ENCODE results near the gene PTPRM. TPM values are rescaled to one million over a fixed set of nuclear protein-coding genes. Genes with fewer than 3 reads are reported as not detected.

PTPRM gene
- total RNA-seq, 4 donors from 2014 or later: 170 to 198 (median 182) TPM

- intact Hi-C loops (cut with DNase I): no loop called here
- Histone ChIP-seq H3K4me3 (replicated peaks in 1 of 3) (no peak overlapping the region), H3K4me1 (peaks cover 40 to 53% of the 10 kb centered on the region in 2 donors), H3K9me3 (no peaks in the 10 kb centered on the region), H3K36me3 (no peaks in the 10 kb centered on the region), H3K27ac (no peak overlapping the region), H3K27me3 (no peaks in the 10 kb centered on the region)
- WGBS, 2 donors: 94 to 96% methylated on average over 4 of the region's 4 CpGs
- DNase-seq: no peak
- TF ChIP-seq, protein P1, sequence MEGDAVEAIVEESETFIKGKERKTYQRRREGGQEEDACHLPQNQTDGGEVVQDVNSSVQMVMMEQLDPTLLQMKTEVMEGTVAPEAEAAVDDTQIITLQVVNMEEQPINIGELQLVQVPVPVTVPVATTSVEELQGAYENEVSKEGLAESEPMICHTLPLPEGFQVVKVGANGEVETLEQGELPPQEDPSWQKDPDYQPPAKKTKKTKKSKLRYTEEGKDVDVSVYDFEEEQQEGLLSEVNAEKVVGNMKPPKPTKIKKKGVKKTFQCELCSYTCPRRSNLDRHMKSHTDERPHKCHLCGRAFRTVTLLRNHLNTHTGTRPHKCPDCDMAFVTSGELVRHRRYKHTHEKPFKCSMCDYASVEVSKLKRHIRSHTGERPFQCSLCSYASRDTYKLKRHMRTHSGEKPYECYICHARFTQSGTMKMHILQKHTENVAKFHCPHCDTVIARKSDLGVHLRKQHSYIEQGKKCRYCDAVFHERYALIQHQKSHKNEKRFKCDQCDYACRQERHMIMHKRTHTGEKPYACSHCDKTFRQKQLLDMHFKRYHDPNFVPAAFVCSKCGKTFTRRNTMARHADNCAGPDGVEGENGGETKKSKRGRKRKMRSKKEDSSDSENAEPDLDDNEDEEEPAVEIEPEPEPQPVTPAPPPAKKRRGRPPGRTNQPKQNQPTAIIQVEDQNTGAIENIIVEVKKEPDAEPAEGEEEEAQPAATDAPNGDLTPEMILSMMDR (IDR thresholded peaks at IDR 0.05): no peak
- no peak for TF ChIP-seq POLR2A (IDR thresholded peaks at IDR 0.05)
Measured at GRCh38 chr18:7614042-7614441, 46.9 kb downstream of the PTPRM start.

GRCh38 chr18:7615840-7616239 is 48.7 kb downstream of the PTPRM start:
- intact Hi-C loops (cut with DNase I): no loop called here
- H3K4me3 ChIP-seq (replicated peaks in 1 of 3): no peak overlapping the region
- DNase-seq: no peak
- no peak overlapping the region for H3K27ac ChIP-seq
- H3K4me1 ChIP-seq: peaks cover 52 to 60% of the 10 kb centered on the region in 2 donors
- 95 to 99% methylated on average over 9 of the region's 9 CpGs for WGBS, 2 donors
- H3K36me3 ChIP-seq: no peaks in the 10 kb centered on the region
- no peaks in the 10 kb centered on the region for H3K9me3 ChIP-seq
- TF ChIP-seq, protein P1 (IDR thresholded peaks at IDR 0.05): no peak
- TF ChIP-seq POLR2A (IDR thresholded peaks at IDR 0.05): no peak
- no peaks in the 10 kb centered on the region for H3K27me3 ChIP-seq

DNA sequence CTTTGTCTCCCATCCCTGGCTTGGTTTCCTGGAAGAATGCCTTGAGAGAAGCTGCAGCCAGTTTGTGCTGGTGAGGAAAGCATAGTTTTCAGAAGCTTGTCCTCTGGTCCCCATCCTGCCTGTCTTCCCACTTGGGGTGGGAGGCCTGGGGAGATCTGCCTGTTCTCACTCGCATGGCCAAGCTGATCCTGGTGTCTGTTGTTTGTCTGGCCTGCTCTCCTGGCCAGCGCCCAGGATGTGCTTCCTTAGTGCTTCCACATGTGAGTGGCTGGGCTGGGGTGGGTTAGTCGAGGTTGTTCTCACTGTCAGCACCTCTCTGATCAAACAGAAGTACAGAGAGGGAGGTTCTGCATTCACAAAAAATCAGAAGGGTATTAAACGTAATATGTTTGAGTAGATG is 49.5 kb downstream of the PTPRM start:
- Histone ChIP-seq H3K27ac (peak overlapping the region; percentile 69 to 73 (median 71)), H3K36me3 (no peaks in the 10 kb centered on the region), H3K4me1 (peaks cover 52 to 60% of the 10 kb centered on the region in 2 donors), H3K4me3 (replicated peaks in 1 of 3) (no peak overlapping the region), H3K9me3 (no peaks in the 10 kb centered on the region), H3K27me3 (no peaks in the 10 kb centered on the region)
- peak; percentile 62 to 70 for DNase-seq
- no peak for TF ChIP-seq POLR2A (IDR thresholded peaks at IDR 0.05)
- TF ChIP-seq, protein P1 (IDR thresholded peaks at IDR 0.05): no peak
- intact Hi-C loops (cut with DNase I): no loop called here
- WGBS, 2 donors: 43 to 56% methylated on average over 4 of the region's 4 CpGs

GRCh38 chr18:7617738-7618422 is 50.8 kb downstream of the PTPRM start:
- Histone ChIP-seq H3K4me3 (replicated peaks in 1 of 3) (no peak overlapping the region), H3K4me1 (peaks cover 50 to 62% of the 10 kb centered on the region in 2 donors), H3K27me3 (no peaks in the 10 kb centered on the region), H3K27ac (peak overlapping the region; percentile 69 to 73 (median 71)), H3K9me3 (no peaks in the 10 kb centered on the region), H3K36me3 (no peaks in the 10 kb centered on the region)
- WGBS, 2 donors: 7 to 20% methylated on average over 7 of the region's 7 CpGs
- no peak for TF ChIP-seq POLR2A (IDR thresholded peaks at IDR 0.05)
- TF ChIP-seq, protein P1 (IDR thresholded peaks at IDR 0.05): no peak
- peak; percentile 90 to 92 for DNase-seq
- intact Hi-C loops (cut with DNase I): no loop called here

DNA sequence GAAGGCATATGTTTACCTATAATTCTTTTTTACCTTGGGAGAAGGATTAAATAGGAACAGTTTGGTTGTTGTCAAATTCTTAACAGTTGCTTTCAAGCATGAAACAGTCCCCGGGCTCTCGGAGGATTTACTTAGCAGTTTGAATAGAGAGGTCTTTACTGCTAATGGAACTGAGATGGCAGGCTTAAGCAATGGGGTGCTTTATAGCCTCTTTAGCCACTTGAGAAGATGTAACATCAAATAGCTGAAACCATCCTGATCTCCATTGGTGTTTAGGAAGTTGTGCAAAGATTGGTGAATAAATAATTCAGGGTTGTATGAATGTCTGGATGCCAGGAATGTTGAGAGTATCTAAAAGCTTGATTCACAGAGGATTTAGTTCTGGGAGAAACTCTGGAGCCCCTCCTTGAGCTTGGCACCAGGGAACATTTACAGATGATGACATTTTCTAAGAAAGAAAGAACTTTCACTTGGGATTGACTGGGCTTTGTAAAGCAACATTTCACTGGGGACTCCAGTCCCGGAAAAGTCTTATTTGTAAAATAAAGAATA is 51.9 kb downstream of the PTPRM start:
- no peaks in the 10 kb centered on the region for H3K36me3 ChIP-seq
- 32 to 37% methylated on average over 3 of the region's 3 CpGs for WGBS, 2 donors
- intact Hi-C loops (cut with DNase I): no loop called here
- H3K27ac ChIP-seq: peak overlapping the region; percentile 31 to 73 (median 71)
- H3K9me3 ChIP-seq: no peaks in the 10 kb centered on the region
- H3K27me3 ChIP-seq: no peaks in the 10 kb centered on the region
- TF ChIP-seq, protein P1 (IDR thresholded peaks at IDR 0.05): no peak
- peak; percentile 30 to 35 for DNase-seq
- H3K4me1 ChIP-seq: peaks cover 55 to 67% of the 10 kb centered on the region in 2 donors
- no peak overlapping the region for H3K4me3 ChIP-seq (replicated peaks in 1 of 3)
